Stimulated activated CD8-positive, alpha-beta memory T cell treated with anti-CD3 and anti-CD28 coated beads, Interleukin-15, amount 100 ng/mL, for 24 hours (primary cell): ENCODE data around the gene DEPDC7.
"Not testable (repeated sequence)": the region's sequence is repeated elsewhere in the genome, so short reads cannot be mapped to it uniquely, and the experiment has no call there.

ENCODE experiments used
- DNase-seq: peaks from one replicate; pipeline ENCODE4 v3.0.0-alpha.2; 2020; ENCODE audit warnings: low read depth

DEPDC7 gene

GRCh38 chr11:33025339-33025722 is 9.7 kb downstream of the DEPDC7 start:
- no peak for DNase-seq

DNA sequence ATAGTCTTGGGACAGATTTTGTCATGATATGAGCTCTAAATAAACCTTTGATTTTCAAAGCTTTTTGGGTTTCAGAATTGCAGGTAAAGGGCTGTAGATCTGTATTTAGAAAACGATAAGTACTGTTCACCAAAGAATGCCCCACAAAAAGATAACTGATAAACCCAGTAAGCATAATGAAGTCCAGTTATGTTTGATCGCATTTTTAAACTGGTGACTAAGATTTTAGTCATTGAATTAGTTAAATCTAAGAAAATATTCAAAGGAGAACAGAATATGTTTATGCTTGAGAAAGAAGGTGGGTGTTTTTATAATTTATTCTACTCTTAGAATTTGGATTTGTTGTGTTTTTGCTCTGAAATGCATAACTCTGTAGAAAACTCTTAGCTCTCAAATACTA is 11.6 kb downstream of the DEPDC7 start:
- no peak for DNase-seq

DNA sequence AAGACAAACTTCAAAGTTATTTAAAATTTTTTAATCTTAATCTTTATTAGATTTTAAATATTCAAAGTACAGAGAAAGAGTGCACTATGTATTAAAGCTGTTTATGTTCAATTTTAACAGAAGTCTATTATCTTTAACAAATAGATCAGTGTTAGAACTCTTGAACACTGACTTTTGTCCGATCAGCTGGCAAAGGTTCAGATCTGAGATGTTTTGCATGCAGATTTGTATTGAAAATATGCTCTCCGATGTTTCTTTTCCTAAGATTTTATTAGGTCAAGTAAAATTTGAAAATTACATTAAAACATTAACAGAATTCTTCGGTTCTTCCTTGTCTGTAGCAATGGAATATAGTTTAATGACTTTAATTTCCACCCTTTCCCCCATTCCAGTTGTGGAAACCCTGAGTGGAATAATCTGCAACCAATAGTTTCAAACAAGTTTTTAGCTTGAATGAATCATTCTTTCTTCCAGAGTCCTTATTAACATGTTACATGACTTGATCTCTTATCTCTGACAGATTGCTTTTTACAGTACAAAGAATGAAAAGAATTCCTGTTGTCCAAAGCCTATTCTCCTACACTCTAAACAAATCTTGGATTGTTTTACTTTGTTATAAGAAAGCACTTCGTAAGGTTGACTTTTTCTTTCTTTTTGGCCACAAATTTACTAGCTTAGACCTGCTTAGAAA is 12.3 kb downstream of the DEPDC7 start:
- no peak for DNase-seq

DNA sequence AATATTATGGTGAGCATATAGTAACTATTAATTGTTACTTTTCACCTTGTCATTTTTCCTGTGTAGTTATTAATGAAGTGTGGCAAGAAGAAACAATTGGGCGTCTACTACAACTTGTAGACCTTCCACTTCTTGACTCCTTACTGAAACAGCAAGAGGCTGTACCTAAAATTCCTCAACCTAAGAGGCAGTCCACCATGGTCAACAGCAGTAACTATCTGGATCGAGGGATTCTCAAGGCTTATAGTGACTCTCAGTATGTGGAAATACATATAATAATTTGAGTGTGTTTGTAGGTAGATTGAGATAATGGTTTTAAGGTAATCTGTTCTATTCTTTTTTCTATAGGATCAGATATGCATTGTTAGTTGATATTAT is 12.8 kb downstream of the DEPDC7 start:
- no peak for DNase-seq

DNA sequence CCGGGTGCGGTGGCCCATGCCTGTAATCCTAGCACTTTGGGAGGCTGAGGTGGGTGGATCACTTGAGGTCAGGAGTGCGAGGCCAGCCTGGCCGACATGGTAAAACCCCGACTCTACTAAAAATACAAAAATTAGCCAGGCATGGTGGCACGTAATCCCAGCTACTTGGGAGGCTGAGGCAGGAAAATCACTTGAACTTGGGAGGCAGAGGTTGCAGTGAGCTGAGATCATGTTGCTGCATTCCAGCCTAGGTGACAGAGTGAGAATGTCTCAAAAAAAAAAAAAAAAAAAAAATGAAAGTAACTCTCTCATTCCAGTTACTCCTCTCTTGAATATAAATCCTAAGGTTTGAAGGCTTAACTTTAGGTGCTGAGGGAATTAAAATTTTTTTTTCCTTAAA is 13.5 kb downstream of the DEPDC7 start:
- not testable (repeated sequence) for DNase-seq

DNA sequence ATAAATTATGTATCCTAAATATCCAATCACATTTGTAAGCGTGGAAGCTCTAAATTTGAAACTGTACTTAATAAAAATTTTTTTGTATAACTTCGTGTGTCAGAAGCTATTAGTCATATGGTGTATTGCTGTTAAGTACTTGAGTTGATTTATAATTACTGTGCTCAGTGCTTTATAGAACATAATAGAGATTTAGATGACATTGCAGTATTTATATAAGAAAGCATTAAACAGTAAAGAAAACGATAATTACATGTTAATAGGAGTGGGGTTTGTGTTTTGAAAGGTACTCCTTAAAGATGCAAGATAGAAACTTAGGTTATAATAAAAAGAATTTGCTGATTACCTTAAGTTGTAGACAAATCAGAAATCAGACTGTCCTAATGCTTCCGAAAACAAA is 17.8 kb downstream of the DEPDC7 start:
- DNase-seq, result no peak

GRCh38 chr11:33035011-33035410 is 19.3 kb downstream of the DEPDC7 start:
- no peak for DNase-seq

- DNase-seq, result peak; percentile 56
These were observed 23.8 kb downstream of the DEPDC7 start, which contains the start of gene TCP11L1 for GRCh38 chr11:33039274-33040032. Gene TCP11L1, plus strand, starts transcription at chr11:33039572. Its CDS starts 4,202 bp downstream, at chr11:33043774.

DNA sequence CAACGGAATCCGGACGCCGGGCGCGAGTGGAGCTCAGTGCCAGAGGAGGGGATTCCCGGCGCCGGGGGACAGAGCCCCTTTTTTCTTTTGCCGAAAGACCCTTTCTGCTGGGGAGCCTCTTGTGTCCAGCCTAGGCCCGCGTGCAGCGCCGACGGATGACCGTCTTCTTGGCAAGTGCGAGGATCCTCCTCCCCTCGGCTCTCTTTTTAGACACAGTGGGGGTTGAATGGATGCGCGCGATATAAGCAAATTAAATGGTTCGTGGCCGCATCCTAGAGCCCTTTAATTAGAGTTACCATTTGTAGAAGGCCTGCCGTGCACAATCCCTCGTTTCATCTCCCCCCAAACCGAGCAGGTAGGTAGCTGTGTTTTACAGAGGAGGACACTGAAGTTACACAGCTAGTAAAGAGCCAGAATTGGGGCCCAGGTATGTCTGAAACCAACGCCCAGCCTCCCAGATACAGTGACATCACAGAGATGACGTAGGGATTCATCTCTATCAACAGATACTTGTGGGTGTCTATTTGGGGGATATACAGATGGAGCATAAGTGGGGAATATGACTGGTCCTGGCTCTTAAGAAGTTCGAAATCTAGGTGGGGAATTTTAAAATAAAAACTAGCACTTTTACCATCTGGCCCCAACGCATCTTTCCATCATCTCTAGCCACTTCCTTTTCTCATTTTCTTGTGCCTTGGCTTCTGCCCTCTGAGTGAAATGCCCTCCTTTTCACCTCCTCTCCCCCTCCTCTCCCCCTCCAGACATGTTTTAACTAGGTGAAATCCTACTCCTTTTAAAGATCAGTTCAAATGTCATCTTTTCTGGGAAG is 24.6 kb downstream of the DEPDC7 start:
- no peak for DNase-seq

DNA sequence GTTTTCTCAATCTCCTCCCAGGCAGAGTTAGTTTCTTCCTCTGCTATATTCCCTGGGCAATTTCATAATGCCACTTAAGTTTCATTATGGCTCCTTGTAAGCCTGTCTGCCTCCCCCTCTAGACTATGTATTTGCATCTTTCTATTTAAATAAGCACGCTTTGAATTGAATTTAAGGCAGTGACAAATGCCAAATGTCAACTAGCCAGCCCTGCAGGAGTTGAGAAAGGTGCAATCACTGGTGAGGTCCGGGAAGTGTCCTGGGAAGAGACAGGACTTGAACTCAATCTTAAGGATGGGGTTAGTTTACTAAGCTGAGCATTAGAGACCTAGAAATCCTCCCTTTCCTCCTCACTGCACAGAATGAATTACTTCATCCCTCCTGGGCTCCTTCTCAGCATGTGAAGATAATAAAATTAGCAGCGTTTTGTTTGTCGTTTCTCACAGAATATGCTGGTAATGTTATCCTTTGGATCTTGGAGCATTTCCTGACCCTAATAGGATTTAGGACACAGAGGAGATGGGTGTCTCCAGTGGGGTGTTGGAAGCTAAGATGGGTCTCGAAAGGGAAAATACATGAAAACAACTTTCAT is 25.3 kb downstream of the DEPDC7 start:
- DNase-seq, result no peak

- no peak for DNase-seq
These were observed 27.6 kb downstream of the DEPDC7 start for GRCh38 chr11:33043221-33043830.

DNA sequence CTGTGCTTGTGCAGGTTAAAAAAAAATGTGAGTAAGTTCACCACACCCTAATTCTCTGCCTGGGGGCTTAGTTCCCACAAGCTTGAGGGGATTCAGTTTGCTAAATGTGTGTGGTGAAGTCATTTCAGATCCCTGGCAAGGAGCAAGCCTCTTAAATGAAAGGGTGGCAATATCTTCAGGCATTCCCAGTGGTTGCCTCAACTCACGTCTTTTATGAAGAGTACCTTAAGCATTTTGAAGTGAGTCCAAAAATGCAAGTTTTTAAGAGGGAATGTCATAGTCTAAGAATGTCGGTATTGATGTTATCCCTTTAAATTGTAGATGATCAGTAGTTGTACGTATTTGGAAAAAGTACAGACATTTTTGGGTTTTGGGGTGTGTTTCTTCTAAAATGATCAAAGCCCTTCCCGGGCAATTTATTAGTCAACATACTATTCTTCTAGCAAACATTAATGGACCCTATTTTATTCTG is 28.6 kb downstream of the DEPDC7 start:
- DNase-seq, result no peak

- no peak for DNase-seq
These were observed 30.0 kb downstream of the DEPDC7 start for GRCh38 chr11:33045551-33046255.

- not testable (repeated sequence) for DNase-seq
These were observed 33.0 kb downstream of the DEPDC7 start for GRCh38 chr11:33048701-33049100.

GRCh38 chr11:33049565-33050408 is 34.1 kb downstream of the DEPDC7 start:
- DNase-seq, result not testable (repeated sequence)

- no peak for DNase-seq
These were observed 36.6 kb downstream of the DEPDC7 start for GRCh38 chr11:33052231-33052630.

DNA sequence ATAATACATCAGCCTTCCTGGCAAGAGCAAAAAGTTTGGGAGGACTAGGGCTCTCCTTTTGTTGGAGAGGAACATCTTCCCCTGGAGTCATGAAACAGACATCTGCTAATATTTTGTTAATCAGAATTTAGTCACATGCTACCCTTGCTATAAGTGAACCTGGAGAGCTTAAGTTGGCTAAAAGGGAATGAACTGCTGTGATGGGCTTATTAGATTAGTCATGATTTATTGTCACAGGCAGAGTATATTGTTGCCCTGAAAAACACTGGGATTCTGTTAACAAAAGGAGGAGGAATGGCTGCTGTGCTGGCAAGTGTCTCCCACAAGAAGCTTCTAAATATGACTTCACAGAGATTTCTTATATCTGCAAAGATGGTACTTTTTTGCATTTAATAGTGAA is 39.7 kb downstream of the DEPDC7 start:
- no peak for DNase-seq

GRCh38 chr11:33057284-33057683 is 41.6 kb downstream of the DEPDC7 start:
- no peak for DNase-seq

- no peak for DNase-seq
These were observed 43.8 kb downstream of the DEPDC7 start for GRCh38 chr11:33059331-33060007.

GRCh38 chr11:33060271-33060670 is 44.6 kb downstream of the DEPDC7 start:
- DNase-seq, result no peak
